ENCODE data around the gene STX16.

GRCh38 chr20:58684291-58684690 lies 33.2 kb downstream of the STX16 start:
- no peak for TF ChIP-seq CTCF (IDR thresholded peaks at IDR 0.05)
- no peak for TF ChIP-seq ZFX (IDR thresholded peaks at IDR 0.05; ENCODE audit: borderline replicate concordance)

Measured in 22Rv1 (cell line).